Stimulated activated CD8-positive, alpha-beta memory T cell treated with anti-CD3 and anti-CD28 coated beads, Interleukin-12 subunit alpha, Interleukin-12 subunit beta, amount 100 ng/mL, for 24 hours (primary cell): Measurements from ENCODE around the gene MSI2.

ENCODE experiments used
- DNase-seq: peaks from one replicate; pipeline ENCODE4 v3.0.0-alpha.2; 2020; ENCODE audit errors: extremely low read depth

MSI2 gene

GRCh38 chr17:57662041-57662440, 405.7 kb downstream of the MSI2 start:
- DNase-seq: no peak

- peak; percentile 9 for DNase-seq
Observed at GRCh38 chr17:57662644-57663308, 406.5 kb downstream of the MSI2 start.

DNA sequence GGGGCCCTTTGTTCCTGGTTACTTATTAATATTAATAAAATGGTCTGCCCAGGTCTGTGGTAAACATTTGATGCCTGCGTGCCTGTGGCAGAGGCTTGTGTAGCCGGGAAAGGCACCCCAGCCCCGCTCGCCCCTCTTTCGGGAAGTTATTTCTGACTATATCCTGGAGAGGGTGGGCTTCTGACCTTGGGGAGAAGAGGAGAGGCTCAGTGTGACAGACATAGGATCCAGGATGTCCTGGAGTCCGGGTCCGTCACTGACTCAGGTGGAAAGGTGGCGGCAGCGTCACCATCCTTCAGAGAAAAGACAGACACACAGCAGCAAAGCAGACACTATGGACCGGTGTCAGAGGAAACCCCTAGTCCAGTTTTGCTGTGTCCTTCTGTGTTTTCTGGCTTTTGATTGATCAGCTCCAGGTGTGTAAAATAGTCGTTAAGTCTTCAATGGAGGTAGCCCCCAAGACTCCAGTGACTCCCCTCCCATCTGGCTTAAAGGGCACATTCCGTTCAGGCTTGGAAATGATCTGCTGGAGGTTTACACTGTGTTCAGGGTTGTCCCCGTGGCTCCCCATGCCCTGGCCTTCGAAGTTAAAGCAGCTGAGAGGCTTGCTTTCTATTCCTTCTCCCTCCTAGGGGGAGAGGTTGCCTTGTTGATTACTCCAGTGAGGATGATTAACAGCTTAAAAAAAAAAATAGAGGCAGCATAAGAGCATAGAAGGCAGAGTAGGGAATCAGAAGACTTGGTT, 407.2 kb downstream of the MSI2 start:
- DNase-seq: no peak

- no peak for DNase-seq
Observed at GRCh38 chr17:57665128-57665527, 408.8 kb downstream of the MSI2 start.

DNA sequence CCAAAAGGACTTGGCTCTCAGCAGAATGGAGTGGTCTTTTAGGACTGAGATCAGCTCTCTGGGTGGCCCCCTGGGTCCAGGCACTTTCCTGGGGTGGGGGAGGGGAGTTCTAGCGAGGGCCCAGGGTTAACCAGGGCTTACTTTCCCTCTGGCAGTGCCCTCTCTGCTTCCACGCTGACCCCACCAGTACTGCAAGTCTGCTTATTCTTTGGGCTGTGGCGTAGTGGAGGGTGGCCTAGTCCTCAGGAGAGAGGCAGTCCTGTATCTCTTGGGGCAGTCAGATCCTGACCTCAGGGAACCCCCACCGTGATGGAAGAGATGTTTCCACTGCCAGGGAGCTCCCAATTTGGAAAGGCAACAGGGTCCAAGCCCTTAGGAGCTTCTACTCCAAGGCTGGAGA, 409.4 kb downstream of the MSI2 start:
- no peak for DNase-seq

GRCh38 chr17:57666201-57666870, 410.0 kb downstream of the MSI2 start:
- DNase-seq: no peak

- no peak for DNase-seq
Observed at GRCh38 chr17:57666946-57667345, 410.6 kb downstream of the MSI2 start.

GRCh38 chr17:57667461-57667923, 411.2 kb downstream of the MSI2 start:
- no peak for DNase-seq

DNA sequence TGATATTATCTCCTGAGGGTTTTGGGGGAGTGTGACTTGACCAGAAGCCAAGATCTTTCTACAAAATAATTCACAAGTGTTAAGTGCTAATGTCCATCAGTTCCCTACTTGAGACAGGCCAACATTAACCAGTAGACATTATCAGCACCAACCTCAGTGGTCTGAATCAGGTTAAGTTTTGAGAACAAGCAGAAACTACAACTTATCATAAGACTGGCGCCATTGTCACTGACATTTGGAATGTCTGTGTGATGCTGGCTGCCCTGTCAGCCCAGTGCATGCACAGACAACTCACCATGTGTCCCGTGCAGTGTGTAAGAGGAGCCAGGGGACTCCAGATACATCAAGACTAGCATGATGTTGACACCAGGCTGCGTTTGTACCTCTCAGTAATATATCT, 412.0 kb downstream of the MSI2 start:
- DNase-seq: no peak

DNA sequence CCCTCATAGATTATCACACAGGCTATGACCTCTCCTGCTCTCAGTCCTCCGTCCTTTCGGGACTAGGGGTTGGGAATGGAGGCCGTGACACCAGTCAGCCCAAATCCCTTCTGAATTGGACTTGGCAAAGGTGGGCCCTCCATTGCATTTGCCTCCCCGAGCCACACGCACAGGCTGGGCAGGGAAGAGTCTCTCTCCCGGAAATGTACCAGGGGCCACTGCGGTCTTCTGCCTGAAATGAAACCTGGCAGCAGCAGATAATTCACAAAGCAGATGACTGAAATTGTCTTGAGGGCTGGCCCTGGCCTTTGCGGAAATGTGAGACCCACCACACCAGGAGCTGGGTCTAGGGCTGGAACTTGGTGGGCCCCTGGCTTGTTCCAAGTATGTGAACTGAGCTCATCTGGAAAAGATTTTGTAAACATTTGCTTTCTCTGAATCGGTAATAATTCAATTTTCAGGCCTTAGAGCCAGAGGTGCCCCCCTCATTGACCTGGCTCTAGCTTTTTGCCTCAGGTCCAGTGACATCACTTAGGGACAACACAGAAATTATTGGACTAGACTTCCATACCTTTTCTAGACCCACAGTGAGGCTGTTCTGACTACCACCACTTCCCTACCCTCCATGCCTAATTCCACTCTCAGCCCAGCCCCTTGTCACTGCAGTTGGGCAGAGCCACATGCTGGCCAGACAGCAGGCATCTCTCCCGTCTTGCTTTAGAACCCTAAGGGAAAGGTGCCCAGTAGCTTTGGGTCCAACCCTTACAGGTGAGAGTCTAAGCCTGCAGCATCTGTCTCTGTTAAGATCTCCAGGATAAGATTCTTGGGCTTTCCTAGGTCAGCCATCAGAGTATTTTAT, 413.6 kb downstream of the MSI2 start:
- DNase-seq: no peak

GRCh38 chr17:57670769-57671569, 414.6 kb downstream of the MSI2 start:
- no peak for DNase-seq

GRCh38 chr17:57671667-57672632, 415.6 kb downstream of the MSI2 start:
- DNase-seq: peak; percentile 38

- no peak for DNase-seq
Observed at GRCh38 chr17:57672971-57673370, 416.6 kb downstream of the MSI2 start.

GRCh38 chr17:57674894-57675293, 418.6 kb downstream of the MSI2 start:
- DNase-seq: no peak

GRCh38 chr17:57675427-57676387, 419.4 kb downstream of the MSI2 start:
- no peak for DNase-seq

DNA sequence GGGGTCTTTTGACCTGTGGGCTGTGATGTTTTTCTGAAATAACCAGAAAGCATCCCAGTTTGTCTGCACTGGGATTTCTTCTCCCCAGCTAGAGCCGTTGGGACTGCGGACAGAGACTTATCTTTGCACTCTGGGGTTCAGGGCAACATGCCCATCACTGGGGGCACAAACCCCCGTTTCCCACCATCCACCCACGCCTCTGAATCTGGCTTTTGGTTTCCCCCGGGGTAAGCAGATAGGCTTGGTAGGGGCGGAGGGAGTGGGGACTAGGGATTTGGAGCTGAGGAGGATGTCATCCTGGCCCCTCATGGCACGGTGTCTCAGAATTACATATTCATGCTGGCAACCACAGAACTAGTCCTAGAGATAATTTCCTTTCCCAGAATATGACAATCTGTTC, 420.2 kb downstream of the MSI2 start:
- no peak for DNase-seq

- DNase-seq: no peak
Observed at GRCh38 chr17:57677301-57677700, 421.0 kb downstream of the MSI2 start.

DNA sequence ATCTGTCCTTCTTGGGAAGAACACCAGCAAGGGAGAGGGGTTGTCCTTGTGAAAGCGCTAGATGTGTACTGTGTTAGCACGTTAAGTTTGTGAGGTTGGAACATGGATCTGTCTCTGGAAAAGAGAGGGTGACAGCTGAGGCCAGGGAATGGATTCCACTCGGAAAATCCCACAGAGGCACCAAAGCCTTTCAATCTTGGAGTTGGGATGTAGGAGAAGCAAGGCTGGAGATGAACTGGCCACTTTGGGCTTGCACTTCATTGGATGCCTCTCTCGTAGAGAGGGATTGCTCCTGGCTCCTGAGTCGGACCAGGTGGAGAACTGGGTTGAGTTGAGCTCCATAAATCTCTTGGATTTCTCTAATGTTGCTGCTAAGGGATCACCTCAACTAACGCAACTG, 421.5 kb downstream of the MSI2 start:
- no peak for DNase-seq

DNA sequence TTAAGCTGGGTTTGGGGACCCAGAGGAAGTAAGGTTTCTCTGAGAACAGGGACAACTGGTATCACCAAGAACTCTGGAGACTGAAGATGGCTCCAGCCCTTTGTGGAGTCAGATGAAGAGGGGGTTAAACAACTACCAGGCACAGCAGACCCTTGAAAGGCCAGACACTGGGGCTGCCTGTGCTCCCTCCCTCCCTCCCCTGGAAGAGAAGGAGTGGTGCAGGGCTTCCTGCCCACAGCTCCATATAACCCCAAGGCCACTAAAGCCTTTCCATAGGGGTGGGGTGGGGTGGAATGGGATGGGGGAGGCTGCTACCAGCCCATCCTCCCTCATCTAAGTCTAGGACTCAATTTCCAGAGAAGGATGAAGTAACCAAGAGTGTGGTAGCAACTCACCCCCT, 422.1 kb downstream of the MSI2 start:
- no peak for DNase-seq
